Measurements from ENCODE around the gene MYO5C. TPM values are rescaled to one million over a fixed set of nuclear protein-coding genes. Genes with fewer than 3 reads are reported as not detected.

MYO5C gene
- total RNA-seq, 4 donors from 2014 or later, result 3.7 to 12.4 (median 7.6) TPM

- Histone ChIP-seq H3K4me3 (no peak overlapping the region), H3K27me3 (no peaks in the 10 kb centered on the region), H3K27ac (replicated peaks in 1 of 4) (peak overlapping the region; percentile 72 to 79 (median 76)), H3K4me1 (peaks cover 32 to 40% (median 38%) of the 10 kb centered on the region in 4 donors), H3K9me3 (no peaks in the 10 kb centered on the region), H3K36me3 (no peaks in the 10 kb centered on the region)
- DNase-seq (ENCODE audit: extremely low spot score), result no peak
- intact Hi-C loops (cut with DNase I), result no loop called here
- 98% methylated on average over 4 of the region's 10 CpGs for WGBS
- no peak for TF ChIP-seq CTCF (IDR thresholded peaks at IDR 0.05)
- TF ChIP-seq POLR2A (IDR thresholded peaks at IDR 0.05; ENCODE audit: low read depth), result no peak
- TF ChIP-seq EP300 (IDR thresholded peaks at IDR 0.05), result no peak
- no peak for TF ChIP-seq POLR2AphosphoS5 (IDR thresholded peaks at IDR 0.05)
These were observed 34.6 kb downstream of the MYO5C start for GRCh38 chr15:52261026-52261425.

- intact Hi-C loops (cut with DNase I), result loop anchor here (10.0 kb wide), 1 partner anchor 75 kb away; no protein-coding TSS in a partner anchor
- Histone ChIP-seq H3K27ac (replicated peaks in 1 of 4) (no peak overlapping the region), H3K9me3 (no peaks in the 10 kb centered on the region), H3K27me3 (no peaks in the 10 kb centered on the region), H3K4me1 (peaks cover 32 to 40% (median 38%) of the 10 kb centered on the region in 4 donors), H3K4me3 (no peak overlapping the region), H3K36me3 (no peaks in the 10 kb centered on the region)
- DNase-seq (ENCODE audit: extremely low spot score), result no peak
- WGBS, result 75% methylated on average over 4 of the region's 4 CpGs
- TF ChIP-seq EP300 (IDR thresholded peaks at IDR 0.05), result no peak
These were observed 36.1 kb downstream of the MYO5C start for GRCh38 chr15:52259503-52259902.

GRCh38 chr15:52258461-52258860 lies 37.1 kb downstream of the MYO5C start:
- Histone ChIP-seq H3K27me3 (no peaks in the 10 kb centered on the region), H3K27ac (replicated peaks in 1 of 4) (no peak overlapping the region), H3K36me3 (peaks cover 0 to 4% (median 2%) of the 10 kb centered on the region in 4 donors), H3K4me1 (peaks cover 32 to 40% (median 38%) of the 10 kb centered on the region in 4 donors), H3K4me3 (no peak overlapping the region), H3K9me3 (no peaks in the 10 kb centered on the region)
- DNase-seq (ENCODE audit: extremely low spot score), result no peak
- TF ChIP-seq CTCF (IDR thresholded peaks at IDR 0.05) (no peak), POLR2AphosphoS5 (IDR thresholded peaks at IDR 0.05) (no peak), POLR2A (IDR thresholded peaks at IDR 0.05; ENCODE audit: low read depth) (no peak), EP300 (IDR thresholded peaks at IDR 0.05) (no peak)
- 87% methylated on average over 5 of the region's 5 CpGs for WGBS
- intact Hi-C loops (cut with DNase I), result loop anchor here (10.0 kb wide), 1 partner anchor 76 kb away; no protein-coding TSS in a partner anchor

DNA sequence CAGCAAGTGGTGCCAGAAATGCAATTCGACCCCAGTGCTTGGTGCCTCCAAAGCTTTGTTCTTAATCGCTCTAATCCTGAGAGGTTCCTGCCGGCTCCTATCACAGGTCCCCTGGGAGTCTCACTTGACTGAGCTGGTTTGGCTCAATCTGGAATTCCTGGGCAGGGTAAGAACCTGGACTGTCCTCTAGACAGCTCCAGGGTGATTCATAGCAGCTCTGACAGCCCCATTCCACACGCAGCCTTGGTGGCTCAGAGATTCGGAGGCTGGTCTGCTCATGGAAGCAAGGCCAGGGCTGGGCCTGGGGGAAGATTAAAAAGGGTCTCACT lies 37.9 kb downstream of the MYO5C start:
- Histone ChIP-seq H3K27ac (replicated peaks in 1 of 4) (no peak overlapping the region), H3K4me1 (peaks cover 31 to 36% (median 33%) of the 10 kb centered on the region in 4 donors), H3K9me3 (no peaks in the 10 kb centered on the region), H3K36me3 (peaks cover 0 to 4% (median 2%) of the 10 kb centered on the region in 4 donors), H3K4me3 (no peak overlapping the region), H3K27me3 (no peaks in the 10 kb centered on the region)
- WGBS, result 84% methylated on average over 3 of the region's 5 CpGs
- TF ChIP-seq POLR2A (IDR thresholded peaks at IDR 0.05; ENCODE audit: low read depth) (no peak), POLR2AphosphoS5 (IDR thresholded peaks at IDR 0.05) (no peak), EP300 (IDR thresholded peaks at IDR 0.05) (no peak), CTCF (IDR thresholded peaks at IDR 0.05) (no peak)
- DNase-seq (ENCODE audit: extremely low spot score), result no peak
- intact Hi-C loops (cut with DNase I), result loop anchor here (2.0 to 10.0 kb wide), 2 partner anchors 77 to 477 kb away; no protein-coding TSS in a partner anchor

DNA sequence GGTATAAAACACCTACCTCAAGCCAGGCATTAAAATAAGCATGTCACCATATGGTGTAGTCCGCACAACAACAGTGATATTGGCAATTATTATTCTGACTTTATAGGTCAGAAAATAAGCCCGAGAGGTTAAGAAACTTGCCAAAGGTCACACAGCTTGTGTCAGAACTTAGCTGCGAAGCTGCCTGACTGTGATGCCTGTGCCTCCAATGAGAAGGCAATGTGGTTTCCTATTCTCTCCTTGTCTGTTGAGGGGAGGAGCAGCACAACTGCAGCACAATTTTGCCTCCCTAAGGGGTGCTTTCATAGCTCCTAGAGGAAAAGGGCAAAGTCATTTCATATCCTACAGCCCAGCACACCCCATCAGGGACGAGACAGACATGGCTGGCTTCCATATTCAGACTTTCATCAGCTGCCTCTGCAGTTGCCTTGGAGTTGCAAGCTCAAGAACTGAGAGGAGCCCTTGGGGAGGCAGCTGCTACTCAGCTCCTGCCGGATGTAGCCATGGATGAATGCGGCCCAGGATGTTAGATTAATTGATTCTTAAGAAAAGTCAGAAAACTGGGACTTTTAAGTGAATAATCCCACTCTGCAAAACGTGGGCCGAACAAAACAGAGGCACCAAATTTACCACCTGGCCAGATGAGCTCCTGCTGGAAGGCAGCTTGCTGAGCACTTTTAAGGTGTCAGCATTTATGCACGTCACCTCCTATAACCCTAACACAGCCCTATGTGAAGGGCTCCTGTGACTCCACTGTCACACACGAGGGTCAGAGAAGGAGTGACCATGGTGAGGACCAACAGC lies 38.5 kb downstream of the MYO5C start:
- Histone ChIP-seq H3K27ac (replicated peaks in 1 of 4) (no peak overlapping the region), H3K4me3 (no peak overlapping the region), H3K9me3 (no peaks in the 10 kb centered on the region), H3K4me1 (peaks cover 25 to 30% (median 28%) of the 10 kb centered on the region in 4 donors), H3K27me3 (no peaks in the 10 kb centered on the region), H3K36me3 (peaks cover 0 to 4% (median 2%) of the 10 kb centered on the region in 4 donors)
- DNase-seq (ENCODE audit: extremely low spot score), result no peak
- 73% methylated on average over 10 of the region's 10 CpGs for WGBS
- intact Hi-C loops (cut with DNase I), result loop anchor here (2.0 to 10.0 kb wide), 2 partner anchors 78 to 478 kb away; no protein-coding TSS in a partner anchor
- TF ChIP-seq POLR2AphosphoS5 (IDR thresholded peaks at IDR 0.05) (no peak), EP300 (IDR thresholded peaks at IDR 0.05) (no peak), POLR2A (IDR thresholded peaks at IDR 0.05; ENCODE audit: low read depth) (no peak), CTCF (IDR thresholded peaks at IDR 0.05) (no peak)
